ENCODE results near the gene CTBP2. TPM values are rescaled to one million over a fixed set of nuclear protein-coding genes. Genes with fewer than 3 reads are reported as not detected.

Gene CTBP2
- total and polyA plus RNA-seq, 8 donors = 21.3 to 169 (median 61.6) TPM

- TF ChIP-seq POLR2A (IDR thresholded peaks at IDR 0.05) = no peak
- no peak for TF ChIP-seq POLR2AphosphoS5 (IDR thresholded peaks at IDR 0.05)
- no peak for TF ChIP-seq EP300 (IDR thresholded peaks at IDR 0.05)
- TF ChIP-seq, protein P1, sequence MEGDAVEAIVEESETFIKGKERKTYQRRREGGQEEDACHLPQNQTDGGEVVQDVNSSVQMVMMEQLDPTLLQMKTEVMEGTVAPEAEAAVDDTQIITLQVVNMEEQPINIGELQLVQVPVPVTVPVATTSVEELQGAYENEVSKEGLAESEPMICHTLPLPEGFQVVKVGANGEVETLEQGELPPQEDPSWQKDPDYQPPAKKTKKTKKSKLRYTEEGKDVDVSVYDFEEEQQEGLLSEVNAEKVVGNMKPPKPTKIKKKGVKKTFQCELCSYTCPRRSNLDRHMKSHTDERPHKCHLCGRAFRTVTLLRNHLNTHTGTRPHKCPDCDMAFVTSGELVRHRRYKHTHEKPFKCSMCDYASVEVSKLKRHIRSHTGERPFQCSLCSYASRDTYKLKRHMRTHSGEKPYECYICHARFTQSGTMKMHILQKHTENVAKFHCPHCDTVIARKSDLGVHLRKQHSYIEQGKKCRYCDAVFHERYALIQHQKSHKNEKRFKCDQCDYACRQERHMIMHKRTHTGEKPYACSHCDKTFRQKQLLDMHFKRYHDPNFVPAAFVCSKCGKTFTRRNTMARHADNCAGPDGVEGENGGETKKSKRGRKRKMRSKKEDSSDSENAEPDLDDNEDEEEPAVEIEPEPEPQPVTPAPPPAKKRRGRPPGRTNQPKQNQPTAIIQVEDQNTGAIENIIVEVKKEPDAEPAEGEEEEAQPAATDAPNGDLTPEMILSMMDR (IDR thresholded peaks at IDR 0.05) = no peak
- Histone ChIP-seq H3K27me3 (no peaks in the 10 kb centered on the region), H3K36me3 (peaks cover 0 to 22% (median 11%) of the 10 kb centered on the region in 4 donors), H3K4me3 (peak overlapping the region in 2 of 4 donors; percentile 10 to 13), H3K4me1 (peaks cover 53 to 89% (median 71%) of the 10 kb centered on the region in 4 donors), H3K27ac (peak overlapping the region; percentile 78 to 91 (median 89)), H3K9me3 (no peaks in the 10 kb centered on the region)
- 32 to 44% (median 39%) methylated on average over 11 of the region's 11 CpGs for WGBS, 5 donors
- intact Hi-C loops (cut with DNase I; ENCODE audit: low total_unique reads) = no loop called here
- no peak for DNase-seq
These were observed 36.3 kb downstream of the CTBP2 start for GRCh38 chr10:125124115-125124487.

- DNase-seq = peak; percentile 92 to 93
- Histone ChIP-seq H3K36me3 (peaks cover 0 to 18% (median 7%) of the 10 kb centered on the region in 4 donors), H3K4me3 (peak overlapping the region in 2 of 4 donors; percentile 10 to 13), H3K27ac (peak overlapping the region; percentile 78 to 91 (median 89)), H3K4me1 (peaks cover 54 to 91% (median 74%) of the 10 kb centered on the region in 4 donors), H3K27me3 (no peaks in the 10 kb centered on the region), H3K9me3 (no peaks in the 10 kb centered on the region)
- intact Hi-C loops (cut with DNase I; ENCODE audit: low total_unique reads) = no loop called here
- 16 to 30% (median 21%) methylated on average over 10 to 13 of the region's 13 CpGs for WGBS, 5 donors
- TF ChIP-seq POLR2A (IDR thresholded peaks at IDR 0.05) (no peak), POLR2AphosphoS5 (IDR thresholded peaks at IDR 0.05) (peak in 2 of 3 donors; percentile 30 to 85)
These were observed 36.8 kb downstream of the CTBP2 start for GRCh38 chr10:125123476-125124114.

DNA sequence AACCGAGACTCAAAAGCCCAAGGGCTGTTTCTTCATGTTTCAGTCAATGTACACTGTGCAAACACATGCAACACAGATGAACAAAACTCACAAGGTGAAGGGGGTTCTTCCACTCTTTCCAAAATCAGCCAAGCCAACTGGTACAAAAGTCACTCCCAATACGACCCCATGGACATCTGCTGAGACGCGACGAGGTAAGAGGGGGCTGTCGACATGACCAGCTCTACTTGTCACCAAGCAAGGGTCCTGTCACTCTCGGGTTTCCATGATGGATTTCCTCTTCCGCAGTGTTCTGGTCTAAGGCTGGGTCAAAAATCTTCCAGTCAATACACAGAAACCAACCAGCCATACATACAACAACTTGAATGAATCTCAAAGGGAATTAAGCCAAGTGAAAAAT, 37.8 kb downstream of the CTBP2 start:
- H3K9me3 ChIP-seq = no peaks in the 10 kb centered on the region
- peaks cover 0 to 8% (median 3%) of the 10 kb centered on the region in 4 donors for H3K36me3 ChIP-seq
- TF ChIP-seq POLR2A (IDR thresholded peaks at IDR 0.05) (no peak), POLR2AphosphoS5 (IDR thresholded peaks at IDR 0.05) (no peak), EP300 (IDR thresholded peaks at IDR 0.05) (no peak)
- TF ChIP-seq, protein P1 (IDR thresholded peaks at IDR 0.05) = no peak
- 87 to 96% (median 90%) methylated on average over 8 of the region's 8 CpGs for WGBS, 5 donors
- peaks cover 58 to 92% (median 79%) of the 10 kb centered on the region in 4 donors for H3K4me1 ChIP-seq
- H3K4me3 ChIP-seq = no peak overlapping the region
- no peak for DNase-seq
- intact Hi-C loops (cut with DNase I; ENCODE audit: low total_unique reads) = no loop called here
- no peaks in the 10 kb centered on the region for H3K27me3 ChIP-seq
- H3K27ac ChIP-seq = peak overlapping the region in 4 of 5 donors; percentile 88 to 91 (median 90)

DNA sequence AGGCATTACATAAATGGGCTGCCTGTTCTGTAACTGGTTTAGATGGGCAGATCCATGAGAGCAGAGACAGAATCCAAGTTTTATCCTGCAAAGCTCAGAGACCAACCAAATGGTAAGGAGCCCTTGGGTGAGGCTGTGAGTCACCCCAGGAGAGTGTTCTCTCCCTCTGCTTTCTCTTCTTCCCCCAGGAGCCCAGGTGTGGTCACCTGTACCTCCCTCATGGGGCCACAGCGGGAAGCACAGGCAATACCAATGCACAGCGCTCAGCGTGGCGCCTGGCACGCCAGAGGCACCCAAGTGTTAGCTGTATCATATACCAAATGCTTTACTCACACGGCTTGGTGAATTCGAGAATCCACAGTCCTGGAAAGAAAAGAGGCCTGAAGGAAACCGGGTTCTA, 39.4 kb downstream of the CTBP2 start:
- Histone ChIP-seq H3K27ac (peak overlapping the region in 3 of 5 donors; percentile 23 to 57 (median 30)), H3K36me3 (peaks cover 0 to 6% (median 3%) of the 10 kb centered on the region in 4 donors), H3K27me3 (no peaks in the 10 kb centered on the region), H3K9me3 (no peaks in the 10 kb centered on the region), H3K4me1 (peaks cover 74 to 98% (median 89%) of the 10 kb centered on the region in 4 donors), H3K4me3 (no peak overlapping the region)
- 87 to 92% (median 89%) methylated on average over 8 of the region's 8 CpGs for WGBS, 5 donors
- DNase-seq = no peak
- TF ChIP-seq POLR2A (IDR thresholded peaks at IDR 0.05) (no peak), EP300 (IDR thresholded peaks at IDR 0.05) (no peak), POLR2AphosphoS5 (IDR thresholded peaks at IDR 0.05) (no peak)
- TF ChIP-seq, protein P1 (IDR thresholded peaks at IDR 0.05) = no peak
- intact Hi-C loops (cut with DNase I; ENCODE audit: low total_unique reads) = no loop called here

All from stomach (tissue), 9 donors.